HG03460 (cell line): Measurements from ENCODE around the gene CNIH2.
A peak's percentile ranks its signal among the peaks of the same experiment; 100 is the strongest.
"Not testable (repeated sequence)": the region's sequence is repeated elsewhere in the genome, so short reads cannot be mapped to it uniquely, and the experiment has no call there.

ENCODE experiments used
- ATAC-seq: cut with Tn5 transposase; IDR thresholded peaks from one replicate; pipeline ENCODE4 v1.9.1; 2021; ENCODE audit not compliant: unreplicated experiment

Gene CNIH2

GRCh38 chr11:66289548-66290329 lies 11.8 kb downstream of the CNIH2 start:
- peak; percentile 38 for ATAC-seq

GRCh38 chr11:66290330-66290621 lies 12.3 kb downstream of the CNIH2 start:
- ATAC-seq = no peak

GRCh38 chr11:66291303-66291705 lies 13.3 kb downstream of the CNIH2 start:
- no peak for ATAC-seq

GRCh38 chr11:66291706-66292542 lies 13.9 kb downstream of the CNIH2 start, which contains the start of gene TMEM151A:
TMEM151A (plus strand) TSS chr11:66291894; CDS start chr11:66292014, 120 bp downstream.
- ATAC-seq = no peak

DNA sequence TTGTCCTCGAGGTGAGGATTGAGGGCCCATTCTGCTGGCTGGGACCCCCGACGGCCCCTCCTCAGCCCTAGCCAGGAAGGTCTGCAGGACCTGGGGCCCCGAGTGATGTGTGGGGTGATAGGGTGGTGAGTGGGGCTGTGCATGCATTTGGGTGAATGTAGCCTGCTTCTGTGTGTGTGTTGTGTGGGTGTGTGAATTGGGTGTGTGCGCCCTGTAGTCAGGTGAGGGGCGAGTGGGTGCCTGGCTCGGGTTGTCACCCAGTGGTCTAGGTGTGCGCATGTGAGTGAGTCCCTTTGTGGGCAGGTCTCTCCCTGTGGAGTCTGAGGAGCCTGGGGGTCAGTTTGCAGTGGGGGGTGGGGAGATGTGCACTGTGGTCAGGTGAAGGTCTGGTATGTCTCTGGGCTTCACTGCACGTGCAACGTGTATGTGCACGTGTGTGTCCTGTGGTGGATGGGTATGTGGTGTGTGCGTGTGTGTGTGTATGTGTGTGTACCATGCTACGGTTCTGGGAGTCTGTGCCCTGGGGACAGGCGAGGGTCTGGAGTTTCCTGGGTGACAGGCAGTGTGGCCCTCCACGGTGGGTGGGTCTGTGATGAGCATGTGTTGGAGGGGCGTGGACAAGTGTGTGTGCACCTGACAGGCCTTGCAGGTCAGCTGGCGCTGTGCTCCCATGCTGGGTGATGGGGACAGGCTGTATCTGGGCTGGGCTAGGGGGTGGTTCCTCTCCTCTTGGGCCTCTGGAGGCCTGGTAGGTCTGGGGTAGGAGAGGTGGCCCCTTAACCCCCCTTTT lies 14.8 kb downstream of the CNIH2 start:
- ATAC-seq = no peak

DNA sequence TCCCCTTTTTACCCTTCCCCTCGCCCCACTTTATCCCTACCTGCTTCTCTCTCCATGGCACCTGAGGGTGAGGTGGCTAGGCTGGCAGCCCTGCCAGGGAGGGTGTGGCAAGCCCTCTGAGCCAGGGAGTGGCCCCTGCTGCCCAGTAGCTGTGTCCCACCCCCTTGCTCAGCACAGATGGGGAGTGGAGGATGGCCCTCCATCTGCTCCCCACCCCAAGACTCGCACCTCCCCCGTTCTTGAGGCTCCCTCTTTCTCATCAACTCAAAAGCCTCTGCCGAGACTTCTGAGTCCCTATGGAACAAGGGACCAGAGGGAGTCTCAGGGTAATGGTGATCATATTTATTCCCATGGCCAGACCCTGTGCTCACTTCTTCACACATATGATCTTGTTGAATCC lies 15.4 kb downstream of the CNIH2 start:
- no peak for ATAC-seq

DNA sequence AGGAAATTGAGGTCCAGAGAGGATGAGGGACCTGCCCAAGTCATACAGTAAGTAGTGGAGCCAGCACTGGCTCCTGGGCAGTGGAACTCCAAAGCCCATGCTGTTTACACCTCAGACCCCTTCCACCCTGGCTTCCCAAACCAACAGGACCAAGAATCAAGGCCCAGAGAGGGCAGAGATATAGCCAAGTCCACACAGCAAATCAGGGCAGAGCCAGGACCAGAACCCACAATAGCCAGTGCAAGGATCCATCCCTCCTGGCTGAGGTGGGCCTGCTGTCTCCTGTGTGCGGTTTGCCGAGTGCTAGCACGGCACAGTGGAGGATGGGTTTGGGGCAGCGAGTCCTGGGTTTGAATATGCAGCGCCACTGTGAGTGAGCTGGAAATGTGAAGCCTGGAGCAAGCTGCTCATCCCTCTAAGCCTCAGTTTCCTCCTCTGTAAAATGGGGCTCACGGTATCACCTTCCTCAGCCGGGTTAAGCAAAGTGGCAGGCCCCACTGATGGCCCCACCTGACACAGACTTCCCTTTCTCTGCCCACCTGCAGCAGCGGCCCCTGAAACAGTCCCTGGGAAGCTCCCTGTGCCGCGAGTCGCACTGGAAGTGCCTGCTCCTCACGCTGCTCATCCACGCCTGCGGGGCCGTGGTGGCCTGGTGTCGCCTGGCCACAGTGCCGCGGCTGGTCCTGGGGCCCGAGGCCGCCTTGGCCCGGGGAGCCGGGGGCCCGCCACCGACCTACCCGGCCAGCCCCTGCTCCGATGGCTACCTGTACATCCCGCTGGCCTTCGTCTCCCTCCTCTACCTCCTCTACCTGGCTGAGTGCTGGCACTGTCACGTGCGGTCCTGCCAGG lies 16.0 kb downstream of the CNIH2 start:
- ATAC-seq = no peak

- no peak for ATAC-seq
These were observed 16.9 kb downstream of the CNIH2 start for GRCh38 chr11:66294626-66295620.

- ATAC-seq = no peak
These were observed 19.6 kb downstream of the CNIH2 start for GRCh38 chr11:66297610-66298009.

- ATAC-seq = no peak
These were observed 21.2 kb downstream of the CNIH2 start for GRCh38 chr11:66299186-66299585.

- no peak for ATAC-seq
These were observed 24.7 kb downstream of the CNIH2 start for GRCh38 chr11:66302656-66303055.

GRCh38 chr11:66309475-66309874 lies 31.5 kb downstream of the CNIH2 start:
- ATAC-seq = no peak

DNA sequence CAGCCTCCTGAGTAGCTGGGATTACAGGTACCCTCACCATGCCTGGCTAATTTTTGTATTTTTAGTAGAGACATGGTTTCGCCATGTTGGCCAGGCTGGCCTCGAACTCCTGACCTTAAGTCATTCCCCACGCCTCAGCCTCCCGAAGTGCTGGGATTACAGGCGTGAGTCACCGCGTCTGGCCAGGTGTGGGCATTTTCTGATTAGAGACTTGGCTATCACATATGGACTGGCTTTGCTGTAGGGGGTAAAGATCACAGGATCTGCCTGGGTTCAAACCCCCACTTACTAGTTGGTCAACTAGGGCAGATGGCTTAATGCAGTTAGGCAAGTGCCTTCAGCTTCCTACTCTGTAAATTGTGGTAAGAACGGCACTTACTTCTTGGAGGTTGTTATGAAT lies 32.3 kb downstream of the CNIH2 start:
- ATAC-seq = no peak

- not testable (repeated sequence) for ATAC-seq
These were observed 32.9 kb downstream of the CNIH2 start for GRCh38 chr11:66310803-66311440.

DNA sequence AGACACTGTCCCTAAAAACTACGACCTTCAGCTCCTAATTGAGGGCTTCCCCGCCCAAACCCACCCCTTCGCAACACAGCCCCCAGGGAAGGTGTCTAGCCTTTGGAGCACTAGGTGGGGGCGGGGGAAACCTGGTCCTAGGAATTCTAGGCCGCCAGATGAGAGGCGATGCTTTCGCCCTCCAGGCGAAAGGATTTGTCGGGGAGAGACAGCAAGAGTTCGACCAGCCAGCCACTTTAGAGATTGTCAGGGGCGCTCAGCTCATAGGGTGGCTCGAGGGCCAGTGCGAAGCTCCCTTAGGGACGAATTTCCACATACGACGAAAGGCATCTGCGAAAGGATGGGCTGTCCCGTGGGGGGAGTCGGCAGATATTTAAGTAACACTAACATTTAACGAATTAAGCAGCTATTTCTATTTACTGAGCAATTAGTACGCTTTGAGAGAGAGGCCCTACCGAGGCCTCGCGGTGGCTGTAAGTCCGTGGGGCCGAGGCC lies 33.5 kb downstream of the CNIH2 start:
- no peak for ATAC-seq

- peak; percentile 58 for ATAC-seq
These were observed 34.1 kb downstream of the CNIH2 start for GRCh38 chr11:66311965-66312548.

DNA sequence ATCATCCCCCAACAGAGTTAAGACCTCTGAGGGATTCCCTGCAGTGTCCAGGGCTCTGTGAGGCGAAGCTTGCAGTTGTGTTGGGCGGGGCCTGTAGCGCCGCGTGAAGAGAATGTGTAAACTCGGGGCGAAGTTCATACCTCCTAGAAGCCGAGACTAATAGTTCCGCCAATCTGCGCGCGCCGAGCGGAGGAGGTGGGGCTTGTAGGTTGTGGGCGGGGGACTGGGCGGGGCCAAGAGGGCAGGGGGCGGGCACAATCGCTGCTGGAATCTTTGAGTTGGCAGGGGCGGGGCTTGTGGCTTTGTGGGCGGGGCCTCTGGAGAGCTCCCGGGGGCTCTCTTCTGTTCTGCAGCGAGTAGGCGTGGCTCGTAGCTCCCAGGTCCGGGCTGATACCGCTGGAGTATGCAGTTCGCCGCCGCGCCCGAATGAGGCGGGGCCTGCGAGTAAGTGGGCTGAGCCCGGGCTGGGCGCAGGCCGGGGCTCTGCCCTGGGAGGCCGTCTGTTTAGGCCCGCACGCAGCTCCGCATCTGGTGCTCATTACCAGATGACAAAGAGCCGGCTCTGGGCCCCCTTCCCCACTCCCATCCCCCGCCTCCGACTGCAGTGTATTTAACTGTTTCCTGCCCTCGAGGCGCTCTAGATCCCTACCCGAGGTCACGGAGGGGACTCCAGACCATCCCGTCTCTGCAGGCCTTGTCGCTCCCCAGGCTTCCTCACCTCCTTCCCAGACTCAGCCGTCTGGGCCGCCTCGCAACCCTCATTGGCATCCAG lies 34.8 kb downstream of the CNIH2 start:
- ATAC-seq = peak; percentile 63
